ENCODE results near the gene STYK1.
A peak's percentile ranks its signal among the peaks of the same experiment; 100 is the strongest.

The STYK1 gene

DNA sequence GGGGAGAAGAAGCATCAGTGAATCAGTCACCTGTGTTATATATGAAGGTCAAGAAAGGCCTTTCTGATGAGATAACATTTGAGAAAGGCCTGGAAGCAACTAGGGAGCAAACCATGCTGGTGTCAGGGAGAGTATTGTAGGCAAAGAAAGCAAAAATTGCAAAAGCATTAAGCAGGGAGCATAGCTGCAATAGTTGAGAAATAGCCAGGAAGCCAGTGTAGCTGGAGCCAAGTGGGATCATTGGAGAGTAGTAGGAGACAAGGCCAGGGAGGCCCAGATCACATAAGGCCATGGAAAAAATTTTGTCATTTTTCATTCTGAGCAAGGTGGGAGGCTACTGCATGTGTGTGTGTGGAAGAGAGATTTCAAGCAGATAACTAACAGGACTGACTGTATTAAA is 41.6 kb downstream of the STYK1 start:
- Histone ChIP-seq H2BK12ac (ENCODE audit: low read length) (no peak overlapping the region), H3K79me1 (ENCODE audit: low read length) (no peaks in the 10 kb centered on the region)

DNA sequence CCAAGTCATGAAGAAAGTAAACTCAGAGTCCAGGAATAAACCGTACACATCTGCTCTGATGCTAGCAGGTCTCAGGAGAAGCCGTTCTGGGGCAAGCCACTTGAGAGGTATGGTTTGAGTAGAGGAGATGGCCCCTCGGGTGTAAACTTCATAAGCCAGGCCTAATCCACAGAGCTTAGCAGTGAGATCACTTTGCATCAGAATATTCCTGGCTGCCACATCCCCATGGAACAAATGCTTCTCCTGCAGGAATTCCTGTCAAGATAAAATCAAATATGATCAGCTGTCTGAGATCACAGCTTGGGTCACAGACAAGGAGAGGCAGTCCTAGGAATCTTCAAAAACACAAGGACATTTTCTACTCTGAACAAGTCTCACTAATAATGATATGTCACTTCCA is 49.2 kb downstream of the STYK1 start:
- H3K27ac ChIP-seq (ENCODE audit: low read depth, low read length) = no peak overlapping the region
- no peak overlapping the region for H2AFZ ChIP-seq (ENCODE audit: insufficient read depth, low read length, poor library complexity)
- H3K14ac ChIP-seq (ENCODE audit: low read length) = no peak overlapping the region
- H2BK120ac ChIP-seq (ENCODE audit: insufficient read depth, low read length, poor library complexity) = no peak overlapping the region
- no peak overlapping the region for H3K9ac ChIP-seq (ENCODE audit: low read length)
- no peak overlapping the region for H4K12ac ChIP-seq (ENCODE audit: low read depth, low read length)
- WGBS (ENCODE audit: extremely low coverage, insufficient coverage, insufficient read length) = no CpG with 5 or more reads among the region's 3 CpGs
- no peak overlapping the region for H3K18ac ChIP-seq (ENCODE audit: low read length)
- no peak overlapping the region for H2AK5ac ChIP-seq (ENCODE audit: low read length)
- H3K36me3 ChIP-seq (ENCODE audit: control insufficient read depth in 1 of 2, insufficient read depth in 2 of 2, low read length in 2 of 2) = peaks cover 0 to 2% of the 10 kb centered on the region in 2 experiments
- H3K79me2 ChIP-seq (ENCODE audit: control insufficient read depth, insufficient read depth, low read length, poor library complexity) = no peaks in the 10 kb centered on the region
- H4K8ac ChIP-seq (ENCODE audit: low read depth, low read length) = no peak overlapping the region
- no peak overlapping the region for H3K4me2 ChIP-seq (ENCODE audit: low read length)
- H3K4ac ChIP-seq (ENCODE audit: low read depth, low read length) = no peak overlapping the region
- DNase-seq = peak; percentile 41 to 78
- no peaks in the 10 kb centered on the region for H3K79me1 ChIP-seq (ENCODE audit: low read length)
- H4K91ac ChIP-seq (ENCODE audit: low read depth, low read length) = no peak overlapping the region
- no peak overlapping the region for H2BK12ac ChIP-seq (ENCODE audit: low read length)
- no peak overlapping the region for H3K23ac ChIP-seq (ENCODE audit: low read length)
- no peak overlapping the region for H2BK5ac ChIP-seq (ENCODE audit: low read depth, low read length, poor library complexity)
- no peaks in the 10 kb centered on the region for H3K4me1 ChIP-seq (ENCODE audit: control insufficient read depth in 1 of 2, insufficient read depth in 2 of 2, low read length in 2 of 2)
- no peaks in the 10 kb centered on the region for H3K9me3 ChIP-seq (ENCODE audit: insufficient read depth, low read depth, low read length)
- no peaks in the 10 kb centered on the region for H3K27me3 ChIP-seq (ENCODE audit: insufficient read depth, low read length)
- H3K4me3 ChIP-seq (ENCODE audit: low read depth, low read length) = no peak overlapping the region

More for the DNA sequence above, 41.6 kb downstream of the STYK1 start:
- Histone ChIP-seq H3K9ac (ENCODE audit: low read length) (no peak overlapping the region), H2AFZ (ENCODE audit: insufficient read depth, low read length, poor library complexity) (no peak overlapping the region), H3K14ac (ENCODE audit: low read length) (no peak overlapping the region), H2BK120ac (ENCODE audit: insufficient read depth, low read length, poor library complexity) (no peak overlapping the region), H3K23ac (ENCODE audit: low read length) (no peak overlapping the region), H2BK5ac (ENCODE audit: low read depth, low read length, poor library complexity) (no peak overlapping the region), H3K36me3 (ENCODE audit: control insufficient read depth in 1 of 2, insufficient read depth in 2 of 2, low read length in 2 of 2) (no peaks in the 10 kb centered on the region), H3K27me3 (ENCODE audit: insufficient read depth, low read length) (no peaks in the 10 kb centered on the region), H3K4ac (ENCODE audit: low read depth, low read length) (no peak overlapping the region), H3K9me3 (ENCODE audit: insufficient read depth, low read depth, low read length) (no peaks in the 10 kb centered on the region), H3K4me3 (ENCODE audit: low read depth, low read length) (no peak overlapping the region), H3K79me2 (ENCODE audit: control insufficient read depth, insufficient read depth, low read length, poor library complexity) (no peaks in the 10 kb centered on the region), H4K91ac (ENCODE audit: low read depth, low read length) (no peak overlapping the region), H3K18ac (ENCODE audit: low read length) (no peak overlapping the region), H2AK5ac (ENCODE audit: low read length) (no peak overlapping the region), H4K8ac (ENCODE audit: low read depth, low read length) (no peak overlapping the region), H3K27ac (ENCODE audit: low read depth, low read length) (no peak overlapping the region), H3K4me2 (ENCODE audit: low read length) (no peak overlapping the region), H4K12ac (ENCODE audit: low read depth, low read length) (no peak overlapping the region), H3K4me1 (ENCODE audit: control insufficient read depth in 1 of 2, insufficient read depth in 2 of 2, low read length in 2 of 2) (peaks cover 2 to 5% of the 10 kb centered on the region in 2 experiments)
- DNase-seq = peak; percentile 67 to 91

DNA sequence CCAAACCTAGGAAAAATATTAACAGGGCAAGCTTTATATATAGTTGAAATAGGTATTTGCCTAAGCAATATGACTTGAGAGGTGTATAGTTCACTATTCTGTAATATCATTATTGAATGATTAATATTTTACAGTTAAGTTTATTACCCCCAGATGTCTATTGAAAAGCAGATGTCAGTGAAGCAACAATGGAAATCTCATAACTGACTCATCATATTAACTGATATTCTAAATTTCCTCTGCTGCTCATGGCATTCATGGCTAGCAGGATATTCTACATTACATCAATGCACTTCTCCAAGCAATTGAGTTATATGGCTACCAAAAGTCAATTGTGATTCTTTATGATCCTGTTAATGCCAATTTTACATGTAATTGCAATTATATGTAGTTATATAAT is 50.7 kb downstream of the STYK1 start:
- peaks cover 0 to 2% of the 10 kb centered on the region in 2 experiments for H3K36me3 ChIP-seq (ENCODE audit: control insufficient read depth in 1 of 2, insufficient read depth in 2 of 2, low read length in 2 of 2)
- no peak overlapping the region for H2BK12ac ChIP-seq (ENCODE audit: low read length)
- no peak overlapping the region for H4K12ac ChIP-seq (ENCODE audit: low read depth, low read length)

DNA sequence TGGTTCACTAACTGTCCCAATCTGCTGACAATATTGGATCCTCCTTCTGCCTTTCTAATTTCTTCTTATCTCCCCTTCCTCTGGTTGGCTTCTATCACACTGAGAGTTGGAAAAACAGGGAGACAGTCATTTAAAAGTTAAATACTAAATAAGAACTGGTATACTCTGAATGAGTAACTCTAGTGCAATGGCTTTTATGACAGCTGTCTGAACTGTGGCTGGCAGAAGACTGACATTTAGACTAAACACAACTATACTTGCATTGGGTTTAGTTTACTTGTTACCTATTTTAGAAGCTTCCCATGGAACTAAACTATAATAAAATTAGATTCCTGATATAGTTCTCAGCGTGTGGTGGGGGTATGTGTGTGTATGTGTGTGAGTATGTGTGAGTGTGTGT is 52.6 kb downstream of the STYK1 start:
- H3K9ac ChIP-seq (ENCODE audit: low read length) = no peak overlapping the region
- no peak overlapping the region for H2AK5ac ChIP-seq (ENCODE audit: low read length)
- H4K12ac ChIP-seq (ENCODE audit: low read depth, low read length) = no peak overlapping the region
- no peaks in the 10 kb centered on the region for H3K79me2 ChIP-seq (ENCODE audit: control insufficient read depth, insufficient read depth, low read length, poor library complexity)
- DNase-seq = no peak
- no peak overlapping the region for H3K4ac ChIP-seq (ENCODE audit: low read depth, low read length)
- no peak overlapping the region for H2BK120ac ChIP-seq (ENCODE audit: insufficient read depth, low read length, poor library complexity)
- WGBS (ENCODE audit: extremely low coverage, insufficient coverage, insufficient read length) = no CpG with 5 or more reads among the region's 1 CpG
- no peak overlapping the region for H3K14ac ChIP-seq (ENCODE audit: low read length)
- H4K8ac ChIP-seq (ENCODE audit: low read depth, low read length) = no peak overlapping the region
- no peak overlapping the region for H3K23ac ChIP-seq (ENCODE audit: low read length)
- H3K27me3 ChIP-seq (ENCODE audit: insufficient read depth, low read length) = no peaks in the 10 kb centered on the region
- H3K36me3 ChIP-seq (ENCODE audit: control insufficient read depth in 1 of 2, insufficient read depth in 2 of 2, low read length in 2 of 2) = peaks cover 0 to 2% of the 10 kb centered on the region in 2 experiments
- H2AFZ ChIP-seq (ENCODE audit: insufficient read depth, low read length, poor library complexity) = no peak overlapping the region
- H3K4me2 ChIP-seq (ENCODE audit: low read length) = no peak overlapping the region
- no peaks in the 10 kb centered on the region for H3K79me1 ChIP-seq (ENCODE audit: low read length)
- H2BK12ac ChIP-seq (ENCODE audit: low read length) = no peak overlapping the region
- no peaks in the 10 kb centered on the region for H3K4me1 ChIP-seq (ENCODE audit: control insufficient read depth in 1 of 2, insufficient read depth in 2 of 2, low read length in 2 of 2)
- no peak overlapping the region for H3K27ac ChIP-seq (ENCODE audit: low read depth, low read length)
- no peak overlapping the region for H3K4me3 ChIP-seq (ENCODE audit: low read depth, low read length)
- H3K9me3 ChIP-seq (ENCODE audit: insufficient read depth, low read depth, low read length) = no peaks in the 10 kb centered on the region
- no peak overlapping the region for H3K18ac ChIP-seq (ENCODE audit: low read length)
- no peak overlapping the region for H2BK5ac ChIP-seq (ENCODE audit: low read depth, low read length, poor library complexity)
- H4K91ac ChIP-seq (ENCODE audit: low read depth, low read length) = no peak overlapping the region

More for the DNA sequence above, 50.7 kb downstream of the STYK1 start:
- Histone ChIP-seq H4K91ac (ENCODE audit: low read depth, low read length) (no peak overlapping the region), H4K8ac (ENCODE audit: low read depth, low read length) (no peak overlapping the region), H2BK120ac (ENCODE audit: insufficient read depth, low read length, poor library complexity) (no peak overlapping the region), H3K79me2 (ENCODE audit: control insufficient read depth, insufficient read depth, low read length, poor library complexity) (no peaks in the 10 kb centered on the region), H3K9ac (ENCODE audit: low read length) (no peak overlapping the region), H3K4me3 (ENCODE audit: low read depth, low read length) (no peak overlapping the region), H3K27ac (ENCODE audit: low read depth, low read length) (no peak overlapping the region), H3K27me3 (ENCODE audit: insufficient read depth, low read length) (no peaks in the 10 kb centered on the region), H2AK5ac (ENCODE audit: low read length) (no peak overlapping the region), H3K4ac (ENCODE audit: low read depth, low read length) (no peak overlapping the region), H3K23ac (ENCODE audit: low read length) (no peak overlapping the region), H3K79me1 (ENCODE audit: low read length) (no peaks in the 10 kb centered on the region), H3K4me1 (ENCODE audit: control insufficient read depth in 1 of 2, insufficient read depth in 2 of 2, low read length in 2 of 2) (no peaks in the 10 kb centered on the region), H3K14ac (ENCODE audit: low read length) (no peak overlapping the region), H2AFZ (ENCODE audit: insufficient read depth, low read length, poor library complexity) (no peak overlapping the region), H3K9me3 (ENCODE audit: insufficient read depth, low read depth, low read length) (no peaks in the 10 kb centered on the region), H2BK5ac (ENCODE audit: low read depth, low read length, poor library complexity) (no peak overlapping the region), H3K18ac (ENCODE audit: low read length) (no peak overlapping the region), H3K4me2 (ENCODE audit: low read length) (no peak overlapping the region)
- no peak for DNase-seq
